GM13977 (cell line): Measurements from ENCODE around the gene TSPAN11.
"Not testable (repeated sequence)": the region's sequence is repeated elsewhere in the genome, so short reads cannot be mapped to it uniquely, and the experiment has no call there.

ENCODE experiments used
- DNase-seq: peaks from one replicate; pipeline ENCODE4 v3.0.0; 2012; ENCODE audit warnings: low spot score
- in situ Hi-C: fragments of 300-500 bp; cut with MboI; formaldehyde crosslinking; loops from one replicate; pipeline ENCODE4 v1.12.0; 2022; ENCODE audit warnings: low sequenced_read_pairs, low pct_unique_long_range_greater_than_20kb, mixed read lengths, inconsistent platforms; ENCODE audit not compliant: unreplicated experiment
- TF ChIP-seq, protein P1 (sequence below): IDR thresholded peaks from 2 replicates; pipeline ENCODE4 v1.5.1; 2012; ENCODE audit warnings: mild to moderate bottlenecking, control low read depth; ENCODE audit not compliant: insufficient read depth; ENCODE audit errors: extremely low read depth, missing control alignments

TSPAN11 gene

DNA sequence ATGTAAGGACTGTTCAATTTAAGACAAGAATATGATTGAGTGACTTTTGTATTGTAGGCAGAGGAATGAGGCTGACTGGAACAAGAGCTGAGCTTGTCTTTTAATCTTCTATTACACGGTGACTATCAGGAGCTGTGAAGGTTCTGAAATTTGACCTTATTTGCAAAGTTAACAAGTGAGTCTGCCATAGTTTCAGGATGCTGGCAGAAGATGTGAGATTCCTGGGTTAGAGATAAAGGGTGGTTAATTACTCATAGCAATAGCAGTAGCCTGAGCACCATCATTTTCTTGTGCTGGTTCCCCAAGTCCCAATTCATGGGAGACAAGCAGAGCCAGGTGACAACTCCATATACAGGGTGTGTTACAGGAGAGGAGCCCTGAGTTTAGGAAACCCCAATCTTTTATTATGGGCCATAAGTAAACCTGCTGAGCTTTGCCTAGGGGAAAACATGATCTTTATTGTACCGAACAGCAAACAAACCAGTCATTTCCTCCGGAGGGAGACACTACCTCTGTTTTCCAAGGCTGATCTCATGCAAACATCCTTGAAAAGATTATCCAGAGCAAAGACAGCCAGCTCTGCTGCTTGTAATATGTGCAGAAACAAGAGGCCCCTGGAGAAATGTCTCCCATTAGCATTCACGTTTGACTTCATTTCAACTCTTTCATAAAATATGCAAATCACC lies 95.4 kb downstream of the TSPAN11 start:
- in situ Hi-C loops, result no loop called here
- TF ChIP-seq, protein P1, sequence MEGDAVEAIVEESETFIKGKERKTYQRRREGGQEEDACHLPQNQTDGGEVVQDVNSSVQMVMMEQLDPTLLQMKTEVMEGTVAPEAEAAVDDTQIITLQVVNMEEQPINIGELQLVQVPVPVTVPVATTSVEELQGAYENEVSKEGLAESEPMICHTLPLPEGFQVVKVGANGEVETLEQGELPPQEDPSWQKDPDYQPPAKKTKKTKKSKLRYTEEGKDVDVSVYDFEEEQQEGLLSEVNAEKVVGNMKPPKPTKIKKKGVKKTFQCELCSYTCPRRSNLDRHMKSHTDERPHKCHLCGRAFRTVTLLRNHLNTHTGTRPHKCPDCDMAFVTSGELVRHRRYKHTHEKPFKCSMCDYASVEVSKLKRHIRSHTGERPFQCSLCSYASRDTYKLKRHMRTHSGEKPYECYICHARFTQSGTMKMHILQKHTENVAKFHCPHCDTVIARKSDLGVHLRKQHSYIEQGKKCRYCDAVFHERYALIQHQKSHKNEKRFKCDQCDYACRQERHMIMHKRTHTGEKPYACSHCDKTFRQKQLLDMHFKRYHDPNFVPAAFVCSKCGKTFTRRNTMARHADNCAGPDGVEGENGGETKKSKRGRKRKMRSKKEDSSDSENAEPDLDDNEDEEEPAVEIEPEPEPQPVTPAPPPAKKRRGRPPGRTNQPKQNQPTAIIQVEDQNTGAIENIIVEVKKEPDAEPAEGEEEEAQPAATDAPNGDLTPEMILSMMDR, result no peak
- no peak for DNase-seq

DNA sequence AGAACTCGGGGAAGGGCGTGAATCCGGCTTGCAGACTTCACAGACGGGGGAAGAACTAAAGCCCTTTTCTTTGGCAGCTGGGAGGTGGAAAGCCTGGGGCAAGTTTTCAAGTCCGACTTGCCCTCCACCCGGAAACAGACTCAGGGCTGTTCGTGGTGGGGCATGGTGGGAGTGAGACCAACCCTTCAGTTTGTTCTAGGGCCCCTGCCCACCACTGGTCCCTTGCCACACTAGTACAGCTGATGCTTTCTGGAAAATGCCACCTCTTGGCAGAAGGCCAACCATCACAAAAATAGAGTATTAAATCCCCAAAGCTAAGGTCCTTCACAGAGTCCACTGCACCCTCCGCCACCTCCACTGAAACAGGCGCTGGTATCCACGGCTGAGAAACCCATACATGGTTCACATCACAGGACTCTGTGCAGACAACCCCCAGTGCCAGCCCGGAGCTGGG lies 96.8 kb downstream of the TSPAN11 start:
- TF ChIP-seq, protein P1, result no peak
- in situ Hi-C loops, result no loop called here
- DNase-seq, result no peak

DNA sequence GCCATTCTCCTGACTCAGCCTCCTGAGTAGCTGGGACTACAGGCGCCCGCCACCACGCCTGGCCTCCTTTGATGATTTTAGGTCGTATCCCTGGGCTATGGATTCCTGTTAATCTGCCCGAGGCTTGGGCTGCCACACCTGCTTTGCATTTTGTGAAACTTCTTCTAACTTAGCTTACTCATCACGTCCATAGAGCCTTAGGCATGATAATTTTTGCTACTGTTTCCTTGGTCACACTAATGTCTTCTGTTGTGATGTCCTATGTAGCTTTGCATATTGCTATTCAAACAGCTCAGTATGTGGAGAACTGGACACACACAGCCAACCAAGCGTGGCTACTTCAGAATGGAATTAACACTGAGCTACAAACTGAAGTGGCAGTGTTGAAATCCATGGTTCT lies 99.7 kb downstream of the TSPAN11 start:
- TF ChIP-seq, protein P1, result no peak
- no peak for DNase-seq
- in situ Hi-C loops, result no loop called here

DNA sequence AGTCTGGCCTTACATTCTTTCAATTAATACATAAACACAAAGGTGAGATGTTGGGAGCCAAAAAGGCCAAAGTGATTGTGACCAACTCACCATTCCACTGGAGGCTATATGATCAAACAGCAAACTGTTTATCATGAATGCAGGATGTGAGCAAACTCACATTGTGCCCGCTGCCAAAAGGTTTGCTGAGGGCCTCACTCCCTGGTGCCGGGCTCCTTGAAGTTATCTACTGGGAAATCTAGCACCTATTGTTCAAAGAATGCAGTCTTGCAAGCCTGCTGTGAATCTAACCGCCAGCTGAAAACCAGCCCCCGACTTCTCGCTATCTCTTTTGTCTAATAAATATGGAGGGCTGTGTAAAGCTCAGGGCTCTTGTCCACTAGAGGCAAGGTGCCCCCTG lies 100.5 kb downstream of the TSPAN11 start:
- DNase-seq, in situ Hi-C loops: not testable (repeated sequence)

DNA sequence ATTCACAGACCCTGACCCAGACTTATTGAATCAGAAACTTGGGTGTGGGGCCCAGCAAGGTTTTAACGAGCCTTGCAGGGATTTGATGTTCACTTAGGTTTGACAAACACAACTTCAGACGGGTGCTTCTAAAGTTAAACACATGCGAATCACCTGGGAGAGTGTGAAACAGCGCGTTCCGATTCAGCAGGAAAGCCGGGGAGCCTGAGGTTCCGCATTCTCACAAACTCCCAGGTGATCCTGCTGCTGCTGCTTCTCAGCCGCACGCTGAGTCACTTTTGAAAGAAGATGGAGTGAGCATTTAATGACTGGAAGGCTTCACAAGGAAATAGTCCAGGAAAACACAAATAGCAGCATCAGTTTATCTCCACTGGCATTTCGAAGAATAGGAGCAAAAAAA lies 102.9 kb downstream of the TSPAN11 start:
- in situ Hi-C loops, result no loop called here
- TF ChIP-seq, protein P1, result no peak
- no peak for DNase-seq

DNA sequence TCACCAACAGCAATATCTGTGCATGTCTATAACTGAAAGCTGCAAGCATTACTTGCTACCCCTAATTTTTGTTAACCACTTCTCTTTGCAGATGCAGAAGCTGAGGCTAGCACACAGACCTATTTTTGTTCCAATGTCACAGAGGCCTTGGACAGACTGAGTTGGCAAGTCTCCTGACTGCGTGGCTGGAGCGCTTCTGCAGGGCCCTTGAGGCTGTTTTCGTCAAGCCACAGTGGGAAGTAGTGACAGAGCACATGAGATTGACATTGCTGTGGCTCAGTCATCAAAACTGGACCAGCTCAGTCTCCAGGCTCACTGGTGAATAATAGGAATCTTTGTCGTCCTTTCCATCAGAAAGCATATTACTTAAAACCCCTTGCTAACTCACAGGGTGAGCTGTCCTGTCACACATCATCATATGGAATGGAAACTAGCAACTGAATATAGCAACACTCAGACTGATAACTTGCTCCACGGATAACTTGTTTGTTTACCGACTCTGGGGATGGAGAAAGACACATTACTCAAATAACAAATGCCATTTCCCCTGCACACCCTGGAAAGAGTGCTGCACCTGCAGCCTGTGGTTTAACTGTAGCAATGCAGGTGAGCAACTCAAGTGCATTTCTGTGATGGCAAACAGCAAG lies 103.5 kb downstream of the TSPAN11 start:
- in situ Hi-C loops, result no loop called here

DNA sequence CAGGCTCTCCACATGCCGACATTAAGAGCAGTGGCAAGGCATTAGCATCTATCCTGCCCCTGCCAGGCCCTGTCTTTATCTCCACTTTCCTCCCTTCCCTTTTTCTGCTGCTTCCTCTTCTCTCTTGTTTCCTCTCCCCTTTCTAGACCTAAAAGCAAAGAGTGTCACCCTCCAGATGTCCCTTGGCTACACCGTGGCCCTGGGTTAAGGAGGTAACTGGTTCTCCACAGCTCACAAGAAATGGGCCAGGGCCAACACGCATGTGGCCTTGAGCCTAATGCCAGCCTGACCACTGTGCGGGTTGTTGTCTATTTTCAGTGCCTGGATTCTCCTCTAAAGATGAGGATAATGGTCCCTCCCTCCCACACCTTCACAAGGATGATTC lies 105.4 kb downstream of the TSPAN11 start:
- in situ Hi-C loops, result no loop called here
- DNase-seq, result no peak
- TF ChIP-seq, protein P1, result no peak

More for the DNA sequence above, 103.5 kb downstream of the TSPAN11 start:
- no peak for DNase-seq
- TF ChIP-seq, protein P1, result no peak
